HG03565 (cell line): Measurements from ENCODE around the gene SCYGR5.
"Not testable (repeated sequence)": the region's sequence is repeated elsewhere in the genome, so short reads cannot be mapped to it uniquely, and the experiment has no call there.

ENCODE experiments used
- ATAC-seq: cut with Tn5 transposase; IDR thresholded peaks from one replicate; pipeline ENCODE4 v1.9.1; 2021; ENCODE audit warnings: mild to moderate bottlenecking, moderate library complexity; ENCODE audit not compliant: unreplicated experiment

Gene SCYGR5, protein sequence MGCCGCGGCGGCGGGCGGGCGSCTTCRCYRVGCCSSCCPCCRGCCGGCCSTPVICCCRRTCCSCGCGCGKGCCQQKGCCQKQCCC

DNA sequence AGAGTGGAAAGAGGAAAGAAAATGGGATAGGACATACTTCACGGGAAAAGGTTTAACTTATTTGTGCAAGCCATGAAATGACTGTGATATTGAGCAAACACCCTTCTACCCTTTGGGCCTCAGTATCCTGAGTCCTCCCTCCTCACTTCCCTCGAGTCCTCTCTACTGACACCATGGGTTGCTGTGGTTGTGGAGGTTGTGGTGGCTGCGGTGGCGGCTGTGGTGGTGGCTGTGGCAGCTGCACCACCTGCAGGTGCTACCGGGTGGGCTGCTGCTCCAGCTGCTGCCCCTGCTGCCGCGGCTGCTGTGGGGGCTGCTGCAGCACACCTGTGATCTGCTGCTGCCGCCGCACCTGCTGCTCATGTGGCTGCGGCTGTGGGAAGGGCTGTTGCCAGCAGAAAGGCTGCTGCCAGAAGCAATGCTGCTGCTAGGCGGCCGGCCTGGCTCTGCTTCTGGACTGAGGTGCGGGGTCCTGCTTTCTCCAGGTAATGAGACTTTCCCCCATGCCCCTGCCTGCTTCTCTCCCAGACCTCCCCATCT, at the start of gene SCYGR5:
Gene SCYGR5 (plus strand): TSS at position 174 of the 540 bp plus-strand sequence. CDS start 0 bp downstream, at position 174.
- not testable (repeated sequence) for ATAC-seq

DNA sequence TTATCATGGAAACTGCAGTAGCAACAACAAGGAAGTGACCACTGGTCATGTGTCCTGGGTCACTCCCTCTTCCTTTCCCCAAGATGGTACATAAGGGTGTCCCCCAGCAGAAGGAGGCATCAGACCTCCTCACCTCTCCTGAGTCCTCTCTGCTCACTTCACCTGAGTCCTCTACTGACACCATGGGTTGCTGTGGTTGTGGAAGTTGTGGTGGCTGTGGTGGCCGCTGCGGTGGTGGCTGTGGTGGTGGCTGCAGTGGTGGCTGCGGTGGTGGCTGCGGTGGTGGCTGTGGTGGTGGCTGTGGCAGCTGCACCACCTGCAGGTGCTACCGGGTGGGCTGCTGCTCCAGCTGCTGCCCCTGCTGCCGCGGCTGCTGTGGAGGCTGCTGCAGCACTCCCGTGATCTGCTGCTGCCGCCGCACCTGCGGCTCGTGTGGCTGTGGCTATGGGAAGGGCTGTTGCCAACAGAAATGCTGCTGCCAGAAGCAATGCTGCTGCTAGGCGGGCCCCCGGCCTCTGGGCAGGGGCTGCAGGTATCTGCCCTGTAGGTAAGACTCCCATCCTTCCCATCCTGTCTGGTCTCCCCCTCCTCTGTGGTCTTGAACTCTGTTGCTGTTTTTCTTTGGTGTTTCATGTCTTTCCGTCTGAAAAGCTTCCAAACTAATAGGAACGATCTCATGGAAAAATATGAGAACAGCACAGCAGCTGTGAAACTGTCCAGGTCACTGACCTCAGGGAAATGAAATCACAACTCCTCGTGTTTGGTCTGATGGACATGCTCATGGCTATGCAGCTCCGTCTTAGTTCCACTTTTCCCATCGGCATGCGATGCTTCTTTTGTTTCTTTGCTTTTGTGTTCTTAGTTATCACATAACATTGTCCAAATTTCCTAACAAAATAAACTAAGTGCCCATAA, 49.0 kb upstream of the SCYGR5 start, which contains the start of gene SCYGR4:
Gene SCYGR4 (plus strand): TSS at position 183 of the 915 bp plus-strand sequence. CDS start 0 bp downstream, at position 183.
- ATAC-seq = no peak

DNA sequence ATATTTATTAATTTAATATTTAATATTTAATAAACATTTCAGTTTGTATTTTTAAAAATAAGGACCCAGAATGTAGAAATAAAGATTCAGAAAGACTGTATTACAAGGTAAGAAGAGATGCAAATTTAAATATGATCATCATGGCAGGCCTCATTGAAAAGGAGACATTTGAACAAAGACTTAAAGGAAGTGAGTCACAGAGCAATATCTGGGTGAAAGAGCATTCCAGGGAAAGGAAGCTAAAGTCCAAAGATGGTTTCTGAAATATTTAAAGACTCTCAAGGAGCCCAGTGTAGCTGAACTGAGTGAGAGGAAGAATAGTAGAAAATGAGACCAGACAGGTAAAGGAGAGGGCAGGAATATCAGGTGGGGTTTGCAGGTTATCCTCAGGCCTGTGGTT, 43.4 kb upstream of the SCYGR5 start:
- no peak for ATAC-seq

DNA sequence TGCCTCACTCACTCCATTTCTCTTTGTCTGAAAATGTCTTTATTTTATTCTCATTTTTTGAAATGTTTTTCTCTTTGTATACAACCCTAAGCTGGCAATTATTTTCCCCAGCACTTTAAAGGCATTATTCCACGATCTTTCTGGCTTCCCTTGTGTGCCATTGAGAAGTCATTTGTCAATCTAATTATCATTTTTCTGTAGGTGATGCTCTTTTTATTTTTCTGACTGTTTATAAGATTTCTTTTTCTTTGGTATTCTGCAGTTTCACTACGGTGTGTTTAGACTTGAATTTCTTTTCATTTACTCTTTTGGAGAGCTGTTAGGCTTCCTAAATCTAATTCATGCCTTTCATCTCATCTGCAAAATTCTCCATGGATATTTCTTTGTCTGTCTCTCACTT, 41.2 kb upstream of the SCYGR5 start:
- no peak for ATAC-seq

DNA sequence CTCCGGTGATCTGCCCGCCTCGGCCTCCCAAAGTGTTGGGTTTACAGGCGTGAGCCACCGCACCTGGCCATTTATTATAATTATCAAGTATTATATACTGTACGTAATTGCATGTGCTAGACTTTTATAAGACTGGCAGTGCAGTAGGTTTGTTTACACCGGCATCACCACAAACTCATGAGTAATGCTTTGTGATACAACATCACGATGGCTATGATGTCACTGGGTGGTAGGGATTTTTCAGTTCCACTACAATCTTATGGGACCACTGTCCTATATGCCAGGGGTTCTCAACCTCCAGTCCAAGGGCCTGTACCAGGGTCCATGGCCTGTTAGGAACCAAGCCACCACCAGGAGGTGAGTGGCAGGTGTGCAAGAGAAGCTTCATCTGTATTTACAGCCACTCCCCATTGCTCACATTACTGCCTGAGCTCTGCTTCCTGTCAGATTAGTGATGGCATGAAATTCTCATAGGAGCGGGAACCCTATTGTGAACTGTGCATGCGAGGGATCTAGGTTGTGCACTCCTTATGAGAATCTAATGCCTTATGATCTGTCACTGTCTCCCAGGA, 39.9 kb upstream of the SCYGR5 start:
- no peak for ATAC-seq

DNA sequence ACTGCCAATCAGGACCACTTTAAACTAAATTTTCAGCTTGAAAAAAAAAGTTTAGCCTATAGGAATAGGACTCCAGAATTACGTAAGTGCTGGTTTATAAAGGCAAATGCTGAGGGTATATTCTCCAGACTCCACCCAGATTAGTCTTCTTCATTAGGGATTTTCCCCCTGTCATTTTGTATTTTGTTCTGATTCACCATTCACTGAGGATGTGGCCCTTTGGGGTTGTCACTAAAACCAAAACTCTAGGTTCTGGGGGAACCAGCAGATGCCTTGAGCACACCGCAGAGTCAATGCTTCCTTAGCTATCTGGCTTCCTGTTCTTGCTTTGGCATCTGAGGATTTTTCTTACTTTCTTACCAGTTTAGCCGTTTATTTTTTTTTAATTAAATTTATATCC, 38.8 kb upstream of the SCYGR5 start:
- ATAC-seq = peak; percentile 96

DNA sequence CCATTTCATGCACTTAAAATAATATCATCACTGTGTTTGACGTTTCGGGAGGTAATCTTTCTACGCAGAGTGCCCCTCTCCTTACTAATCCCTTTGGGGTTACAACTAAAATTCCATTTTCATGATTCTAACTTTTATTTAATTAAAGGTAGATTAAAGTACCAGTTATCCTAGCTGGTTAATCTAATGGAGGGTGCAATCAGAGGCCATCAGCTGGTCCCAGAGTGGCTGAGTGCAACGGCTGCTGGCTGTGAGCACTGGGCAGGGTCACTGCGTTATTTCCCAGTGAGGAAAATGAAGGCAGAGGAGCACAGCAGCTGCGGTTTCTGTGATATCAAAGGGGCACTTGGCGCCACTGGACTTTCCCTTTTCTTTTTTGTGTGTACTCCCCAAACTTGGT, 37.2 kb upstream of the SCYGR5 start:
- no peak for ATAC-seq

DNA sequence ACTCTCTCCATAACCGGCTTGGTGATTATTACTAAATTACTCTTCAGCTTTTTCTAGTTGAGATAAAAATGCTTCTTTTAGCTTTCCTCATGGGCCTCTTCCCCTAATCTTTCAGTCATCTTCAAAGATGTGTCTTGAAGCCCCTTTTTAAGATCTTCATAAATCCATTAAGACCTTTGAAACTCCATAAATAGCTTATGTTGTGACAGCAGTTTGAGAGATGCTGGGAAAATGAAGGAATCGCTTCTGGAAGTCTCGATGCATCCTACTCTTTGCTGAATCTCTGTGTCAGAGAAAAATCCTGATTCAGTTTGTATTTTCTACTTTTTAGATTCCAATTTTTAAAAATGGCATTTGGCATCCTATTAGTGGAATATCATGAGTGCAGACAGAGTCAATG, 36.3 kb upstream of the SCYGR5 start:
- ATAC-seq = no peak

DNA sequence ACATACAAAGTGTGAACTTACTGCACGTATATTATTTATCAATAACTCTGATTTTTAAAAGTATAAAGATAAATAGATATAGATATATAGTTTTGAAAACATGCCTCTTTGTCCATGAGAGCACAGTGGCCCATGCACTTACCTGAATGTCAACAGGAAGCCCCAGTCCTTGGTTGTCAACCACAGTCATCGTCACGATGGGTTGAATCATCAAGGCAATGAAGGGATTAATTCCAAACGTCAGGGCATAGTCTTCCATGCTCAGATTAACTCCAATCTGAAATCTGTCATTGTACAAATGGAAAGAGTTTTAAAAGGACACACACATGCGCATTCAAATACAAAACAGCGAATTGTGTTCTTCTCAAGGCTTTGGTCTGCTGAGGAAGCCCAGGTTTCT, 33.8 kb upstream of the SCYGR5 start:
- no peak for ATAC-seq

DNA sequence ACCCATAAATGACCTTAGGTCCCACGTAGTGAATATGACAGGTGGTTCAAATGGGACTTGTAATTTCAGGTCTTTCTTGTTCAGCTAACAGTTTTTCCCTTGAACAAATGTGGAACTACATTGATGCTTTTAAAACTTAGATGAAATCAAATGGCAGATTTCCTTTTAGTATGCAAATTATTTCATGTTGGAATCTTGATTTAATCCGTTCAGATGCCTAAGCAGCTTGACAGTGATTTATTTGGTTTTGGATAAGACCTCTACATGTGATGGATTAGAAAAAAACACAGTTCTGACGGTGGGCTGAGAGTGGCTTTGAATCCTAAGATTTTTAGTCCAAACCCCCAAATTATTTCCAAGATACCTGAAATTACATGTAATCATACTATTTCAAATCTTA, 32.4 kb upstream of the SCYGR5 start:
- ATAC-seq = no peak

DNA sequence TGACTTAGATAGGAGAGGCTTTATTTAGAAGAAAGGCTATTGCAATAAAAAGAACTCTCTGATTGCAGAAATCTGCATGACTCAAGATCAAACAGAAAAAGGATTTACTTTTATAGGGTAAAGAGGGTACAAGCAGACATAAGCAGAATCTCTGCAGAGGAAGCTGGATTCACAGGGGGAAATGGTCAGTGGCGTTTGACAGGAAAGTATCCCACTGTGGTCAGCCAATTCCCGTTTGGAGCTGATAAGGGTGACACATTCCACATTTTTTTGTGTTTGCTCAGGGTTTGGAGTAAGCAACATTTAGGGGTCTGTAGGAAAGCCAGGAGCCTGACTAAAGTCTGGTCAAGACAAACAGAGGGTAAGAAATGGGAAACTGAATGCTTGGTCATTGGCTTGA, 23.9 kb upstream of the SCYGR5 start:
- ATAC-seq = no peak

DNA sequence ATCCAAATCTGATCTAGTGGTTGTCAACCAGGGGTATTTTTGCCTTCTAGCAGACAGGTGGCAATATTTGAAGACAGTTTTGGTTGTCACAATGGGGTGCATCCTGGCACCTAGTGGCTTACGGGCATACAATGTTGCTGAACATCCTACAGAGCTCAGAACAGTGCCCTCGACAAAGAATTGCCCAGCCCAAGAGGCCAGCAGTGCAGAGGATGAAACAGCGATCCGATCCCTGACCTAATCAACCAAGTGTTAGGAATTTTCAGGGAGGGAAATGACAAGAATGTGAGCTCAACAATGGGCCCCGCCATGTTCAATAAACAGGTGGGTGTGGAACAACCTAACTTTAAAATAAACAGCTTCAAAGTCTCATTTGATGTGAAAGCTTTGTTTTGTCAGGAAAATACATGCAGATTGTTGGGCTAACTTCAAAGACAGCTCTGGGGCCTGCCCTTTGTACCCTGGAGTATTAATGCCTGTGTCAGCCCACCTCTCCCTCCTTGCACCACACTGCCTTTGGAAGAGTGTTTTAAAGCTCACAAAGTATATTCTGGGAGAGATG, 22.5 kb upstream of the SCYGR5 start:
- ATAC-seq = no peak

DNA sequence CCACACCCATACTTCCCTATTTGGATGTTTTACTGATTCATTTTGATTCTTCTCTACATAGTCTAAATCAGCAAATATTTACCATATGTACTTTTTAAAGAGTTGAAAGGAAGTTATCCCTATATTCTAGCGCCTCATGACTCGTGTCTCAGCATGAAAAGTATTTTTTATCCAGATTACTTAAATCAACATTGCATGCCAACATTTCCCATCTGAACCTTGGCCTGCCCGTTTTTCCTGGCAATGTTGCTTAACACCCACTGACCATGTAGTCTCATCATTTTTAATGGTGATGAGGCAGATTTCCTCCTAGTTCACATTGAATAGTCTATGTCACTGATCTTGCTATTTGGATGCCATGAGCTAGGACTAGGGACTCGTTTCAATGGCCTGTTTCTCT, 13.2 kb upstream of the SCYGR5 start:
- ATAC-seq = no peak

DNA sequence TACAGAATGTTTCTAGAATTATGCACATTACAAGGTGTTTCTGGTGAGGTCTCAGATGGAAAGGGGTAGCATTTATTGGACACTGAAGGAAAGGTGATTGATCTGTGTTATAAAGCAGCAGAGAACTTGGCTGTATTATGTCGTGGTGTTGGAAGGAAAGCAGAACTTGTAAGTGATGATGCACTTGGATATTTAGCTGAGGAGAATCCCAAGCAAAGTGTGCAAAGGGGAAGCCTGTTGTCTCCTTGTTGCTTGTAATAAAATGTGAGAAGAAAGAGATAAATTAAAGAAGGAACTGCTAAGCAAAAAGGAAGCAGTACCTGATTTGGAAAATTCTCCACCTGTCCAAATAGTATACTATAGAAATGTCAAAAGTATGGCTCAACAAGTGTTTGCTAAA, 12.2 kb upstream of the SCYGR5 start:
- ATAC-seq = no peak

DNA sequence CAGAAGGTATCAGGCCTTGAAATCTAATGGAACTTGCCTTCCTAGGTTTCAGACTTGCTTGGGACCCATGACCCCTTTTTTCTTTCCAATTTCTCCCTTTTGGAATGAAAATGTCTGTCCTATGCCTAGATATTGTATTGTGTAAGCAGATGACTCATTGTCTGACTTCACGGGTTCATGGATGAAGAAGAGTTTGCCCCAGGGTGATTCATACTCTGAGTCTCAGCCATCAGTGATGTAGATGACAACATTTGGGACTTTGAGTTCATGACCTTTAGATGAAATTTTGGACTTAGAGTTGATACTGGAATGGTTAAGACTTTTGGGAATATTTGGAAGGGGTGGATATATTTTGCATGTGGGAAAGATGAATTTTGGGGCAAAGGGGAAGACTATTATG, 11.2 kb upstream of the SCYGR5 start:
- ATAC-seq = no peak

DNA sequence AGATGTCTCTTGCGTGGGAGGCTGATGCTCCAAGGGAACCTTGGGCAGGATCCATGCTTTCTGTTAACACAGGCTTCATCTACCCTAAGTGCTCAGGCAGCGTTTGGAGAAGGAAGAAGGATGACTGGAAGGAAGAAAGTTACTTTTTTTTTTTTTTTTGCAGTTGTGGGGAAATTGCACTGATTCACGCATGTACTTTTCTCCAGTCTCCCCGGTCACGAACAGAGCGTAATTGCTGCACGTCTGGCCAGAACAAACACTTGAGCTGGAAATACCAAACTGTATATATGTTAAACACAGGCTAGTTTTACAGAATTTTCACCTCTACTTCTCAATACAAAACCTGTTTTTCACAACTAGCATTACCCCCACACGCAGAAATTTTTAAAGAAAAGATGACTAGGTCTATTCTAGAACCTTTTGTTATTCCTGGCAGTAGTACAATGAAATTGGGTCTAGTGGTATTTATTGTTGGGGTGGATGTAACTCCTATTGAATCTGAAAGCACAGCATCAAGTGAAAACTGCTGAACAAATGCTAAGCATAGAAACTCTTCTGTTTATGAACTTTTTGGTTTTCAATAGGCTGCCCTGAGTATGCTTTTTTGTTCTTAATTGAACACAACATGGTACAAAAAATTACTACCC, 9.3 kb upstream of the SCYGR5 start:
- no peak for ATAC-seq

DNA sequence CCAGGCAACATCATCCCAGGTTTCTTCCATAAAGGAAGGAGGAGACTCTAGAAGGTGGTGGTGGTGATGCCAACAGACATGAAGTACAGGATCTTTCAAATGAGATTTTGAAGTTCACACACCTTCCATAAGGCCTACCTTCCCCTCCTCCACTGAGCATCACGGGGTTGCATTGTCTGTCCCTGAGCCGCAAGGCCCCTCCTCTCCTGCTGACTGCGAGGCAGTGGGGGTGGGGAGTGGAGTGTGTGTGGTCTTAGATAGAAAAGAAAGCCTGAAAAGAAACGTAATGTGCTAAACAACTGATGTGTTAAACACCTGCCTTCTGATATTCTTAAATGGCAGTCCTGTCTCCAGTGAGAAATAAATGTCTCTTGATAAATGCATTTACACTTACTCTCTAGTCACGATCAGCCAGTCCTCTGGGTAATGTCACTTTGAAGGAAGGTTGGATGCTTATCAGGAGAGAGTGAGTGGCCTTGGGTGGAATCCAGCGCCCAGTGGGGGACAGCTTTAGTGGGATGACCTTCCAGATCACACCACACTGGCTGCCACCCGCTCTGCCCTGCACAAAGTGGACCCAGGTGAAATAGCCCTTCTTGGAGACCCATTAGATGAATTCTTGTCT, 5.5 kb upstream of the SCYGR5 start:
- ATAC-seq = no peak

DNA sequence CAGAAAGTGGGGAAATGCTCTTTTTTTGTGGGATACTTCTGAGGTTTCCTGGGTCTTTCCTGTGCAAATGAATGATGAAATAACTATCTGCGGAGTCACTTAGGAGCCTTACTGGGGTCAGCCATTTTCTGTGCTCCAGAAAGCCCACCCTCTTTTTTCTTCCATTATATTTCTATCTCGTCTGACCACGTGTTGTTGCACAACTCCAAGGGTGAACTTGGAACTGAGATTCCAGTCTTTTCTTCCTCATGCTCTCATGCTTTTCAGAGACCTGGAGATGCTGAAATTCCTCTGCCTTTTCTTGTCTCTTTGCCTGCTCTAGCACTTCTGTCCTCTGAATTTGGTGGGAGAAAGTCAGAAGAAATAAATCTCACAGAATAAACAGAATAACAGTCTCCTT, 4.8 kb upstream of the SCYGR5 start:
- ATAC-seq = no peak

DNA sequence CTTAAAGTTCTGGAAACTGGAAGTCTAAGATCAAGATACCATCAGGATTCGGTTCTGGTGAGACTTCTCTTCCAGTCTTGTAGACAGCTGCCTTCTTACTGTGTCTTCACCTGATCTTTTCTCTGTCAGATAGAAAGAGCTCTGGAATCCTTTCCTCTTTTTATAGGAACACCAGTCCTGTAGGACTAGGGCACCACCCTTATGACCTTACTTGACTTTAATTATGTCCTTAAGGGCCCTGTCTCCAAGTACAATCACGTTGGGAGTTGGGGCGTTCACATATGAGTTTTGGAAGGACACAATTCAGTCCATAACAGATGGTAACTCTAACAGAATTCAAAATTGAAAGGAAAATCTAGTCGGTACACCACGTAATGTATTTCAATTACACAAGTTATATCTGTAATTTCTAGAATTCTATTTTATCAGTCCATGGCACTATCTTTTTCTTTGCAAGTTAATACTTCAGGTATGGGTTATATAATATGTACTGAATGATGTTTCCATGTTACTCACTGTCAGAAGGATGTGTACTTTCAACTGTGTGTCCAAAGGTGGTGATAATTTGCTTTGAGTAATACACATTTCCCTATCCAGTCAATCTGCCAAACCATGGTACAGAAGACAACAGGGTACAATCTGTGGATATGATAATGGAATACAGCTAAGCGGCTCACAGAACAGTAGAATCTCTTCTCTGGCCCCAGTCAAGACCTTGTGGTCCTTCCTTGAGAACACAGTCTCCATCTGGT, 1.2 kb upstream of the SCYGR5 start:
- no peak for ATAC-seq
